K562 (cell line): ENCODE results near the gene CALD1. TPM values are rescaled to one million over a fixed set of nuclear protein-coding genes. Genes with fewer than 3 reads are reported as not detected.

Experiments
- ATAC-seq: fragments of 200-7000 bp; cut with Tn5 transposase; 3 replicates; pipeline ENCODE4 v1.9.1; 2020; ENCODE audit warnings: moderate library complexity
- BruUV-seq: library from RNA; stranded (reverse); fragments of 400-500 nt; replicated peaks from 2 replicates; lab custom pipeline; 2021; lab: Mats Ljungman, UMichigan
- CTCF ChIA-PET: fragments of 300-600 bp; formaldehyde crosslinking; extraction: SDS; loops from one replicate; lab custom pipeline; 2021; ENCODE audit warnings: low intra/inter-chr PET ratio; lab: Yijun Ruan, JAX
- POLR2A ChIA-PET: fragments of 300-600, 350-650 bp; sonication (Branson Sonifier 250); formaldehyde crosslinking; extraction: SDS; loops from one replicate; lab custom pipeline; 2021; ENCODE audit warnings: antibody characterized with exemption, inconsistent platforms; lab: Yijun Ruan, JAX
- DNase-seq, 4 experiments: peaks; one replicate each; pipeline versions ENCODE4 v3.0.0 to v3.0.0-alpha.2; 2011 to 2018; ENCODE audit warnings: low spot score in 3 of 4, mixed read lengths in 3 of 4; ENCODE audit errors: extremely low read depth in 1 of 4
- FAIRE-seq: peaks from 2 replicates; lab custom pipeline; 2011; peaks lifted over from hg19 to GRCh38; lab: Jason Lieb, UNC
- H2AFZ ChIP-seq: 2 replicates; pipeline ENCODE4 v1.6.0; 2011; ENCODE audit warnings: low read depth, low read length, control low read depth, inconsistent platforms
- H3K27ac ChIP-seq: fragments of 200-600 bp; 3 replicates; pipeline ENCODE4 v1.8.0; 2011; ENCODE audit warnings: low read depth, mild to moderate bottlenecking, control low read depth, inconsistent platforms, low read length, moderate library complexity, mixed read lengths; ENCODE audit errors: extremely low read depth
- H3K27me3 ChIP-seq, 2 experiments: fragments of 300-600 bp in 1 of 2; 2 replicates in 1 of 2; 3 replicates in 1 of 2; pipeline versions ENCODE4 v1.6.0 to v1.8.0; 2011; ENCODE audit warnings: inconsistent platforms in 2 of 2, low read length in 2 of 2, mild to moderate bottlenecking in 1 of 2, mixed read lengths in 1 of 2, moderate library complexity in 1 of 2; ENCODE audit not compliant: control insufficient read depth in 2 of 2, insufficient read depth in 2 of 2
- H3K36me3 ChIP-seq: fragments of 300-600 bp; 3 replicates; pipeline ENCODE4 v1.8.0; 2011; ENCODE audit warnings: mild to moderate bottlenecking, low read length, inconsistent platforms; ENCODE audit not compliant: control insufficient read depth, insufficient read depth
- H3K4me1 ChIP-seq, 2 experiments: fragments of 200-600 bp in 1 of 2; replicated peaks in 1 of 2; 2 replicates in 1 of 2; 3 replicates in 1 of 2; pipeline versions ENCODE4 v1.5.1 to v1.8.0; 2011; ENCODE audit warnings: inconsistent platforms in 2 of 2, low read length in 2 of 2, mild to moderate bottlenecking in 1 of 2, mixed read lengths in 1 of 2, moderate library complexity in 1 of 2; ENCODE audit not compliant: control insufficient read depth in 2 of 2, insufficient read depth in 2 of 2
- H3K4me2 ChIP-seq: 2 replicates; pipeline ENCODE4 v1.6.1; 2011; ENCODE audit warnings: low read length, control low read depth, inconsistent platforms, mixed read lengths; ENCODE audit not compliant: insufficient read depth
- H3K4me3 ChIP-seq: fragments of 200-600 bp; sonication (generic), shearing (Covaris generic); 2 replicates; pipeline ENCODE4 v1.5.1; 2016; ENCODE audit warnings: control low read depth, inconsistent platforms
- H3K79me2 ChIP-seq: fragments of 200-600 bp; 3 replicates; pipeline ENCODE4 v1.8.0; 2011; ENCODE audit warnings: low read length, inconsistent platforms; ENCODE audit not compliant: control insufficient read depth, insufficient read depth
- H3K9ac ChIP-seq, 2 experiments: 2 replicates each; pipeline versions ENCODE4 v1.6.0 to v1.6.1; 2011; ENCODE audit warnings: low read depth in 2 of 2, low read length in 2 of 2, control low read depth in 1 of 2, inconsistent platforms in 1 of 2, mild to moderate bottlenecking in 1 of 2, mixed read lengths in 1 of 2; ENCODE audit not compliant: insufficient read depth in 1 of 2
- H3K9me1 ChIP-seq: one replicate; pipeline ENCODE4 v1.6.0; 2011; ENCODE audit warnings: inconsistent platforms, mild to moderate bottlenecking, low read length, moderate library complexity; ENCODE audit not compliant: control insufficient read depth, insufficient read depth
- H3K9me3 ChIP-seq: replicated peaks from 2 replicates; pipeline ENCODE4 v1.5.1; 2011; ENCODE audit warnings: low read depth, low read length, inconsistent platforms; ENCODE audit not compliant: control insufficient read depth, insufficient read depth
- H4K20me1 ChIP-seq: replicated peaks from 2 replicates; pipeline ENCODE4 v1.6.1; 2011; ENCODE audit warnings: low read length, inconsistent platforms, mixed read lengths; ENCODE audit not compliant: control insufficient read depth, insufficient read depth
- CHD2 ChIP-seq: IDR thresholded peaks from 2 replicates; pipeline ENCODE4 v1.6.1; 2011; ENCODE audit warnings: low read depth, low read length
- GTF2E2 ChIP-seq: fragments of 200-800 bp; sonication (Bioruptor generic); IDR thresholded peaks from 2 replicates; pipeline ENCODE4 v1.6.1; 2016; ENCODE audit warnings: missing genetic modification characterization, missing compliant biosample characterization
- HNRNPL ChIP-seq: fragments of 200-400 bp; formaldehyde crosslinking; IDR thresholded peaks from 2 replicates; pipeline ENCODE4 v1.6.1; 2017; ENCODE audit warnings: low read depth, mild to moderate bottlenecking, low read length
- NCOA4 ChIP-seq: fragments of 450-650 bp; IDR thresholded peaks from 2 replicates; pipeline ENCODE4 v1.6.1; 2018; ENCODE audit warnings: mild to moderate bottlenecking; ENCODE audit not compliant: partially characterized antibody
- RBM22 ChIP-seq: fragments of 200-400 bp; formaldehyde crosslinking; IDR thresholded peaks from 2 replicates; pipeline ENCODE4 v1.6.1; 2018; ENCODE audit warnings: low read length, low read depth; ENCODE audit not compliant: poor library complexity, severe bottlenecking
- SMARCE1 ChIP-seq: fragments of 450-650 bp; IDR thresholded peaks from 2 replicates; pipeline ENCODE4 v1.7.1; 2016; ENCODE audit warnings: mild to moderate bottlenecking
- SMC3 ChIP-seq: conservative IDR thresholded peaks from 2 replicates; pipeline ENCODE4 v1.6.1; 2011; ENCODE audit warnings: low read depth, low read length, improper control_type of control experiment; ENCODE audit not compliant: insufficient read depth
- WGBS: fragments of 100-300 bp; shearing (Covaris generic); methylation state at CpG from one replicate; pipeline ENCODE4 v1.1.6; 2016; ENCODE audit warnings: low coverage, mixed read lengths; ENCODE audit not compliant: insufficient coverage; ENCODE audit errors: missing lambda C conversion rate; 5-methylcytosine and 5-hydroxymethylcytosine counted together
- in situ Hi-C: fragments of 300-500 bp; cut with MboI; formaldehyde crosslinking; loops from 4 replicates; pipeline ENCODE4 v1.15.0; 2018; ENCODE audit warnings: inconsistent platforms, mixed read lengths
- intact Hi-C: fragments of 100-400 bp; cut with micrococcal nuclease; formaldehyde crosslinking; loops from 2 replicates; pipeline ENCODE4 v1.14.2; 2022
- polyA plus RNA-seq, 8 experiments: library from polyadenylated mRNA; depleted of rRNA in 4 of 8; stranded (reverse) in 5 of 8; unstranded in 3 of 8; fragments of >200 nt; fragmentation: Nextera tagmentation in 2 of 8; fragmentation: Illumina TruSeq in 1 of 8; extraction: Ambion mirVana in 2 of 8; extraction: Trizol in 1 of 8; gene quantifications; 2 replicates each; pipeline versions ENCODE4 v1.2.1 to v1.2.3, GENCODE V29; 2011 to 2014; ENCODE audit warnings: inconsistent platforms in 1 of 8, missing spikeins in 1 of 8
- total RNA-seq, 7 experiments: library from RNA; depleted of rRNA in 6 of 7; stranded (reverse); fragments of >200 nt in 6 of 7; fragmentation: Illumina TruSeq in 2 of 7; extraction: Trizol in 2 of 7; gene quantifications; 2 replicates each; pipeline versions ENCODE4 v1.2.1 to v1.2.3, GENCODE V29; 2011 to 2021; ENCODE audit warnings: low replicate concordance in 1 of 7
- TF ChIP-seq, protein P1 (sequence below): sonication (generic); formaldehyde crosslinking; IDR thresholded peaks from 2 replicates; pipeline ENCODE4 v1.8.0; 2022; ENCODE audit warnings: missing genetic modification reagents, mild to moderate bottlenecking, borderline replicate concordance
- TF ChIP-seq, protein P2 (sequence below): fragments of 450-650 bp; IDR thresholded peaks from 2 replicates; pipeline ENCODE4 v1.7.0; 2016; ENCODE audit warnings: borderline replicate concordance
- TF ChIP-seq, protein P3 (sequence below): sonication (generic); formaldehyde crosslinking; IDR thresholded peaks from 2 replicates; pipeline ENCODE4 v1.8.0; 2023; ENCODE audit warnings: missing genetic modification reagents, mild to moderate bottlenecking, borderline replicate concordance
- TF ChIP-seq, protein P4 (sequence below), 2 experiments: IDR thresholded peaks; 2 replicates each; pipeline ENCODE4 v1.6.1; 2012; ENCODE audit warnings: improper control_type of control experiment in 2 of 2, low read depth in 2 of 2, low read length in 2 of 2, borderline replicate concordance in 1 of 2

The CALD1 gene
- total and polyA plus RNA-seq, 9 of the 15 experiments (the other 6 are each of a cell fraction or from before 2014, with no cell fraction given) = 0.40 TPM; not detected in 8

DNA sequence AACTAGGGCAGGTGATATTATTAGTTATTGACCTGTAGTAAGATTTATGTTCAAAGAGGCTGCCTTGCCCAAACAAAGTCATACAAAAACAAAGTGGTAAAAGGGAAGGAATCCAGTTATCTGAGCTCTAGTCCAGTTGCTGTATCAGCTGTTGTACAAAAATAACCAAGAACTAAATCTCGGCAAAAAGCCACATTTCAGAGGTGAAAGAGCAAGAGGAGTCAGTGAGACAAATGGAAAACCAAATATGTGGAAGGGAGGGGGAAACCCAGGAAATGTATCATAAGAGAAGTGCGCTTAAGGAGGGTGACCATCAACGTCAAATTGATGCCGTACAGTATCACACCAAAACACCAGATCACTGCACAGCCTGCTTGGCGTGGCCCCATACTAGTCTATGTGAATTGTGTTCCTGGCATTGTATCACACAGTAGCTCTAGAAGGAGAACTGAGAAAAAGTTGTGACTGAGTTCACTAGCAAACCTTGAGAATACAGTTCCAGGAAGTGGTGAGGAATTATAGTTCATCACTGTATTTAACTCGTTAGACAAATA lies 213.3 kb downstream of the CALD1 start:
- in situ Hi-C loops = no loop called here
- H4K20me1 ChIP-seq = no peaks in the 10 kb centered on the region
- WGBS = 80% methylated on average over 6 of the region's 6 CpGs
- DNase-seq (no peak), FAIRE-seq (no peak), ATAC-seq (no peak)
- no peaks in the 10 kb centered on the region for H3K27me3 ChIP-seq
- no peaks in the 10 kb centered on the region for H3K9me1 ChIP-seq
- H3K79me2 ChIP-seq = peaks cover under 1% of the 10 kb centered on the region; the same call in 2 of the 3 replicates
- POLR2A ChIA-PET = interaction anchor here (0.6 to 1.1 kb wide), 2 partner anchors 22 to 391 kb away, joined by 3 to 4 read pairs; no protein-coding TSS in a partner anchor
- H3K36me3 ChIP-seq = peaks cover 12% of the 10 kb centered on the region; the same call in 2 of the 3 replicates
- H3K9ac ChIP-seq = no peak overlapping the region
- BruUV-seq = no TSS peak
- CTCF ChIA-PET = no interaction called here
- H3K9me3 ChIP-seq = no peaks in the 10 kb centered on the region
- intact Hi-C loops = no loop called here
- no peak overlapping the region for H3K4me2 ChIP-seq
- no peak overlapping the region for H2AFZ ChIP-seq
- no peak overlapping the region for H3K27ac ChIP-seq
- H3K4me1 ChIP-seq = peaks cover 0 to 16% of the 10 kb centered on the region in 2 experiments; a peak in 3 of 5 replicates
- no peak overlapping the region for H3K4me3 ChIP-seq
- TF ChIP-seq GTF2E2 (no peak), CHD2 (no peak), SMC3 (no peak), RBM22 (no peak), NCOA4 (no peak), SMARCE1 (no peak), HNRNPL (no peak)
- TF ChIP-seq, protein P1, sequence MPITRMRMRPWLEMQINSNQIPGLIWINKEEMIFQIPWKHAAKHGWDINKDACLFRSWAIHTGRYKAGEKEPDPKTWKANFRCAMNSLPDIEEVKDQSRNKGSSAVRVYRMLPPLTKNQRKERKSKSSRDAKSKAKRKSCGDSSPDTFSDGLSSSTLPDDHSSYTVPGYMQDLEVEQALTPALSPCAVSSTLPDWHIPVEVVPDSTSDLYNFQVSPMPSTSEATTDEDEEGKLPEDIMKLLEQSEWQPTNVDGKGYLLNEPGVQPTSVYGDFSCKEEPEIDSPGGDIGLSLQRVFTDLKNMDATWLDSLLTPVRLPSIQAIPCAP (CRISPR knock-in tag) = no peak
- TF ChIP-seq, protein P2, sequence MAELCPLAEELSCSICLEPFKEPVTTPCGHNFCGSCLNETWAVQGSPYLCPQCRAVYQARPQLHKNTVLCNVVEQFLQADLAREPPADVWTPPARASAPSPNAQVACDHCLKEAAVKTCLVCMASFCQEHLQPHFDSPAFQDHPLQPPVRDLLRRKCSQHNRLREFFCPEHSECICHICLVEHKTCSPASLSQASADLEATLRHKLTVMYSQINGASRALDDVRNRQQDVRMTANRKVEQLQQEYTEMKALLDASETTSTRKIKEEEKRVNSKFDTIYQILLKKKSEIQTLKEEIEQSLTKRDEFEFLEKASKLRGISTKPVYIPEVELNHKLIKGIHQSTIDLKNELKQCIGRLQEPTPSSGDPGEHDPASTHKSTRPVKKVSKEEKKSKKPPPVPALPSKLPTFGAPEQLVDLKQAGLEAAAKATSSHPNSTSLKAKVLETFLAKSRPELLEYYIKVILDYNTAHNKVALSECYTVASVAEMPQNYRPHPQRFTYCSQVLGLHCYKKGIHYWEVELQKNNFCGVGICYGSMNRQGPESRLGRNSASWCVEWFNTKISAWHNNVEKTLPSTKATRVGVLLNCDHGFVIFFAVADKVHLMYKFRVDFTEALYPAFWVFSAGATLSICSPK = no peak
- TF ChIP-seq, protein P3, sequence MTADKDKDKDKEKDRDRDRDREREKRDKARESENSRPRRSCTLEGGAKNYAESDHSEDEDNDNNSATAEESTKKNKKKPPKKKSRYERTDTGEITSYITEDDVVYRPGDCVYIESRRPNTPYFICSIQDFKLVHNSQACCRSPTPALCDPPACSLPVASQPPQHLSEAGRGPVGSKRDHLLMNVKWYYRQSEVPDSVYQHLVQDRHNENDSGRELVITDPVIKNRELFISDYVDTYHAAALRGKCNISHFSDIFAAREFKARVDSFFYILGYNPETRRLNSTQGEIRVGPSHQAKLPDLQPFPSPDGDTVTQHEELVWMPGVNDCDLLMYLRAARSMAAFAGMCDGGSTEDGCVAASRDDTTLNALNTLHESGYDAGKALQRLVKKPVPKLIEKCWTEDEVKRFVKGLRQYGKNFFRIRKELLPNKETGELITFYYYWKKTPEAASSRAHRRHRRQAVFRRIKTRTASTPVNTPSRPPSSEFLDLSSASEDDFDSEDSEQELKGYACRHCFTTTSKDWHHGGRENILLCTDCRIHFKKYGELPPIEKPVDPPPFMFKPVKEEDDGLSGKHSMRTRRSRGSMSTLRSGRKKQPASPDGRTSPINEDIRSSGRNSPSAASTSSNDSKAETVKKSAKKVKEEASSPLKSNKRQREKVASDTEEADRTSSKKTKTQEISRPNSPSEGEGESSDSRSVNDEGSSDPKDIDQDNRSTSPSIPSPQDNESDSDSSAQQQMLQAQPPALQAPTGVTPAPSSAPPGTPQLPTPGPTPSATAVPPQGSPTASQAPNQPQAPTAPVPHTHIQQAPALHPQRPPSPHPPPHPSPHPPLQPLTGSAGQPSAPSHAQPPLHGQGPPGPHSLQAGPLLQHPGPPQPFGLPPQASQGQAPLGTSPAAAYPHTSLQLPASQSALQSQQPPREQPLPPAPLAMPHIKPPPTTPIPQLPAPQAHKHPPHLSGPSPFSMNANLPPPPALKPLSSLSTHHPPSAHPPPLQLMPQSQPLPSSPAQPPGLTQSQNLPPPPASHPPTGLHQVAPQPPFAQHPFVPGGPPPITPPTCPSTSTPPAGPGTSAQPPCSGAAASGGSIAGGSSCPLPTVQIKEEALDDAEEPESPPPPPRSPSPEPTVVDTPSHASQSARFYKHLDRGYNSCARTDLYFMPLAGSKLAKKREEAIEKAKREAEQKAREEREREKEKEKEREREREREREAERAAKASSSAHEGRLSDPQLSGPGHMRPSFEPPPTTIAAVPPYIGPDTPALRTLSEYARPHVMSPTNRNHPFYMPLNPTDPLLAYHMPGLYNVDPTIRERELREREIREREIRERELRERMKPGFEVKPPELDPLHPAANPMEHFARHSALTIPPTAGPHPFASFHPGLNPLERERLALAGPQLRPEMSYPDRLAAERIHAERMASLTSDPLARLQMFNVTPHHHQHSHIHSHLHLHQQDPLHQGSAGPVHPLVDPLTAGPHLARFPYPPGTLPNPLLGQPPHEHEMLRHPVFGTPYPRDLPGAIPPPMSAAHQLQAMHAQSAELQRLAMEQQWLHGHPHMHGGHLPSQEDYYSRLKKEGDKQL = no peak
- TF ChIP-seq, protein P4, sequence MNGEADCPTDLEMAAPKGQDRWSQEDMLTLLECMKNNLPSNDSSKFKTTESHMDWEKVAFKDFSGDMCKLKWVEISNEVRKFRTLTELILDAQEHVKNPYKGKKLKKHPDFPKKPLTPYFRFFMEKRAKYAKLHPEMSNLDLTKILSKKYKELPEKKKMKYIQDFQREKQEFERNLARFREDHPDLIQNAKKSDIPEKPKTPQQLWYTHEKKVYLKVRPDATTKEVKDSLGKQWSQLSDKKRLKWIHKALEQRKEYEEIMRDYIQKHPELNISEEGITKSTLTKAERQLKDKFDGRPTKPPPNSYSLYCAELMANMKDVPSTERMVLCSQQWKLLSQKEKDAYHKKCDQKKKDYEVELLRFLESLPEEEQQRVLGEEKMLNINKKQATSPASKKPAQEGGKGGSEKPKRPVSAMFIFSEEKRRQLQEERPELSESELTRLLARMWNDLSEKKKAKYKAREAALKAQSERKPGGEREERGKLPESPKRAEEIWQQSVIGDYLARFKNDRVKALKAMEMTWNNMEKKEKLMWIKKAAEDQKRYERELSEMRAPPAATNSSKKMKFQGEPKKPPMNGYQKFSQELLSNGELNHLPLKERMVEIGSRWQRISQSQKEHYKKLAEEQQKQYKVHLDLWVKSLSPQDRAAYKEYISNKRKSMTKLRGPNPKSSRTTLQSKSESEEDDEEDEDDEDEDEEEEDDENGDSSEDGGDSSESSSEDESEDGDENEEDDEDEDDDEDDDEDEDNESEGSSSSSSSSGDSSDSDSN (IDR thresholded peaks at IDR 0.05; ENCODE audit: borderline replicate concordance in 1 of 2, low read depth in 2 of 2, low read length in 2 of 2) = no peak
